Esophagus (tissue), 2 donors: Measurements from ENCODE around the gene DCXR. TPM values are rescaled to one million over a fixed set of nuclear protein-coding genes. Genes with fewer than 3 reads are reported as not detected.

Experiments used
- H3K27ac ChIP-seq, 2 donors: one replicate each; pipeline ENCODE4 v1.5.1; 2013; ENCODE audit warnings: low read depth in 2 of 2, mild to moderate bottlenecking in 2 of 2, inconsistent platforms in 1 of 2, low read length in 1 of 2, moderate library complexity in 1 of 2
- H3K27me3 ChIP-seq, 2 donors: one replicate each; pipeline ENCODE4 v1.6.1; 2013; ENCODE audit warnings: low read length in 2 of 2, control low read depth in 1 of 2, mild to moderate bottlenecking in 1 of 2; ENCODE audit not compliant: insufficient read depth in 2 of 2, control insufficient read depth in 1 of 2
- H3K36me3 ChIP-seq, 2 donors: one replicate each; pipeline ENCODE4 v1.6.1; 2013; ENCODE audit warnings: low read length in 1 of 2; ENCODE audit not compliant: control insufficient read depth in 2 of 2, insufficient read depth in 2 of 2
- H3K4me1 ChIP-seq, 2 donors: one replicate each; pipeline ENCODE4 v1.6.1; 2013; ENCODE audit warnings: low read length in 1 of 2; ENCODE audit not compliant: control insufficient read depth in 2 of 2, insufficient read depth in 2 of 2
- H3K4me3 ChIP-seq, 2 donors: one replicate each; pipeline ENCODE4 v1.5.1; 2013; ENCODE audit warnings: low read length in 2 of 2, mild to moderate bottlenecking in 2 of 2, low read depth in 1 of 2, moderate library complexity in 1 of 2
- H3K9me3 ChIP-seq, 2 donors: one replicate each; pipeline ENCODE4 v1.6.1; 2013; ENCODE audit warnings: mild to moderate bottlenecking in 2 of 2, low read depth in 1 of 2, low read length in 1 of 2, moderate library complexity in 1 of 2; ENCODE audit not compliant: control insufficient read depth in 2 of 2, insufficient read depth in 1 of 2
- WGBS, 2 donors: extraction: QIAGEN DNeasy Blood & Tissue Kit; methylation state at CpG; one replicate each; pipeline ENCODE4 v1.1.7; 2013; 5-methylcytosine and 5-hydroxymethylcytosine counted together
- polyA plus RNA-seq, 2 donors: library from polyadenylated mRNA; stranded (reverse); fragments of 200-250 nt; gene quantifications; one replicate each; pipeline ENCODE4 v1.2.3, GENCODE V29; 2013
- donor health status: healthy with polysubstance abuse.
- donor health status: Bipolar disorder and iron deficiency.

Gene DCXR
- polyA plus RNA-seq, 2 donors: 136 to 145 TPM

DNA sequence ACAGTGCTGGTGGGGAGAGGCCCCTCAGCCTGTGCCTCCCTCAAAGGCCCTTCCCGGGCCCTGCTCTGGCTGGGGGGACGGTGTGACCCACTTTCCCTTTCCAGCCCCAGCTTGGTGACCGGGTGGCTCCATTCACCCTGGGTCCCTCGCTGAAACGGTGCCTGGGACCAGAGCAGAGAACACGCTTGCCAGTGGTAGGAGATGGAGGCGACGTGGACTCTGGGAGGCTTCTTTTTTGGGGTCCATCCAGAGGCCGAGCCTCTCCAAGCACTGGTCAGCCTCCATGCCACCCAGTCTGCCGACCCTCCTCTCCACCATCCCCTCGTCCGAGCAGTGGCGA is 22.6 kb downstream of the DCXR start:
- Histone ChIP-seq H3K27me3 (no peaks in the 10 kb centered on the region), H3K4me1 (peaks cover 4 to 18% of the 10 kb centered on the region in 2 donors), H3K27ac (no peak overlapping the region), H3K9me3 (no peaks in the 10 kb centered on the region), H3K36me3 (peaks cover 0 to 5% of the 10 kb centered on the region in 2 donors), H3K4me3 (no peak overlapping the region)
- WGBS, 2 donors: 70 to 79% methylated on average over 12 to 13 of the region's 13 CpGs

DNA sequence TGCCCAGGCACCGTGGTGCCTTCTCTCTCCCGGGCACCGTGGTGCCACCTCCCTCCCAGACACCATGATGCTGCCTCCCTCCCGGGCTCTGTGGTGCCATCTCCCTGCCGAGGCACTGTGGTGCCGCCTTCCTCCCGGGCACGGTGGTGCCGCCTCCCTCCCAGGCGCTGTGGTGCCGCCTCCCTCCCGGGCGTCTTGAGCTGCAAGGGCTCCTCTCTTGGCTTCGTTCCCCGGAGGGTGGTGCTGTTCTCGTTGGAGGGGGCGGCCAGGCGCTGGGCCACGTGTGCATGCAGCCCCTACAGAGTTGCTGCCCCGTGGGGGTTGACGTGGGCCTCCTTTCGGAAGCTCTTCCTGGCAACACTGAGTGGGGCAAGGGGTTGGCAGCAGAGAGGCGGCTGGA is 23.1 kb downstream of the DCXR start:
- Histone ChIP-seq H3K27me3 (no peaks in the 10 kb centered on the region), H3K4me1 (peaks cover 4 to 18% of the 10 kb centered on the region in 2 donors), H3K27ac (no peak overlapping the region), H3K9me3 (no peaks in the 10 kb centered on the region), H3K36me3 (peaks cover 0 to 5% of the 10 kb centered on the region in 2 donors), H3K4me3 (no peak overlapping the region)
- WGBS, 2 donors: 44 to 60% methylated on average over 22 to 23 of the region's 23 CpGs

GRCh38 chr17:82013772-82014321 is 23.6 kb downstream of the DCXR start:
- no peaks in the 10 kb centered on the region for H3K27me3 ChIP-seq
- WGBS, 2 donors: 80 to 85% methylated on average over 14 to 16 of the region's 16 CpGs
- peaks cover 4 to 18% of the 10 kb centered on the region in 2 donors for H3K4me1 ChIP-seq
- peaks cover 0 to 5% of the 10 kb centered on the region in 2 donors for H3K36me3 ChIP-seq
- H3K27ac ChIP-seq: no peak overlapping the region
- H3K4me3 ChIP-seq: no peak overlapping the region
- H3K9me3 ChIP-seq: no peaks in the 10 kb centered on the region

- peaks cover 4 to 18% of the 10 kb centered on the region in 2 donors for H3K4me1 ChIP-seq
- WGBS, 2 donors: 41 to 53% methylated on average over 22 of the region's 22 CpGs
- H3K4me3 ChIP-seq: no peak overlapping the region
- no peaks in the 10 kb centered on the region for H3K27me3 ChIP-seq
- peaks cover 0 to 7% of the 10 kb centered on the region in 2 donors for H3K36me3 ChIP-seq
- H3K27ac ChIP-seq: no peak overlapping the region
- no peaks in the 10 kb centered on the region for H3K9me3 ChIP-seq
Measured at GRCh38 chr17:82013341-82013740, 24.2 kb downstream of the DCXR start.

DNA sequence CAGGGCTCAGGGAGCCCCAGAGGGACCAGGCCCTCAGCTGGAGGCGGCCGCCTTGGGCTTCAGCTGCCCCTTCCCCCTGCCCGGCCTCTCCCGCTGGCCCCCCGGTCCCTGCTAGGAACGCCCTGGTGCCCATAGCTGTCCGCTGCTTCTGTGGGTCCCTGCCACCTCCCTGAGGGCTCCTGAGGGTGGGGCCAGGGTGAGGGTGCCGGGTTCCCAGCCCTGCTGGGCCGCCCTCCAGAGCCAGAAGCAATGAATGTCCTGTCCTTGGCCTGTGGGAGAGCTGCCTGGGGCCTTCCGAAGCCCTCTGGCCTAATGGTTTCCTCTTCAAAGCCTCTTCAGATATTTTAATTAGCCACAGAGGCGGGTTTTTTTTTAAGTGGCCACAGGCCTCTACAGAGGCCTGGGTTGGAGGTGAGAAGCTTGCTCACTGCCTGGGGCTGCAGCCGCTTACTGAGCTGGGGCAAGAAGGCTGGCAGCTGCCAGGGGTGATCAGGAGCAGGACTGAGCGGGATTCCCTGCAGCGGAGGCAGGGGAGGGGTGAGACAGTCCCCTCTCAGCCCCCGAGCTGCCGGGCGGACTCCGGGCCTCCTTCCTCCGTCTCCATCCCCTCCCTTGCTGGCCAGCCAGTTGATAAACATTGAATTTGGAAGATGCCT is 24.7 kb downstream of the DCXR start:
- Histone ChIP-seq H3K36me3 (peaks cover 0 to 7% of the 10 kb centered on the region in 2 donors), H3K27me3 (no peaks in the 10 kb centered on the region), H3K27ac (peak overlapping the region in 1 of 2 donors; percentile 16), H3K4me3 (no peak overlapping the region), H3K4me1 (peaks cover 4 to 18% of the 10 kb centered on the region in 2 donors), H3K9me3 (no peaks in the 10 kb centered on the region)
- WGBS, 2 donors: 68 to 69% methylated on average over 15 to 19 of the region's 19 CpGs

- H3K36me3 ChIP-seq: peaks cover 0 to 7% of the 10 kb centered on the region in 2 donors
Measured at GRCh38 chr17:82012261-82012639, 25.2 kb downstream of the DCXR start.

DNA sequence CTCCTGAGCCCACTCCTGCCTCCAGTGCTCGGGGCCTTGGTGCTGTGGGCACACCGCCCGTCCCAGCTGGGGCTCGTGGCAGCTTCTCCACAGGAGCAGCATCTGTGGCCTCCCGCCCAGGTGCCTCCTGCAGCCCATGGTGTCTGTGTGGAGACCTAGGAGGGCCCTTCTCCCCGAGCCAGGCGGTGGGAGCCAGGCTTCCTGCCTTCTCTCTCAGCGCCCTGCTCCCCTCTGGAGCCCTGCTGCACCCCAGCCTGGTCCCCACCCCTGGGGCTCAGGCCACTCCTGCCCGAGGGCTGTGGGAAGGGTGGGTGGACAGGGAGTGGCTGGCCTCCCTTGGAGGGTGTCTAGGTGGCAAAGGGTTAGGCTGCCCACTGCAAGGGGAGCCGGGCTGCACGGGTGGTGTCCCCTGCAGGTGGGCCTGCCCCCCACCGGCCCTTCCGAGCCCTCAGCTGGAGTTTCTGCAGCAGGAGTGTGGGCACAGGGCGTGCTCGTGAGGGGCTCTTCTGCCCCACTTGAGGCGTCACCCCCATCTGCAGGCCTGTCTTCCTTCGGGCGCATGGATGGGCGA is 25.8 kb downstream of the DCXR start:
- no peak overlapping the region for H3K4me3 ChIP-seq
- H3K27me3 ChIP-seq: no peaks in the 10 kb centered on the region
- H3K9me3 ChIP-seq: no peaks in the 10 kb centered on the region
- H3K27ac ChIP-seq: no peak overlapping the region
- WGBS, 2 donors: 90 to 93% methylated on average over 19 of the region's 19 CpGs
- H3K4me1 ChIP-seq: peaks cover 4 to 18% of the 10 kb centered on the region in 2 donors
- peaks cover 0 to 7% of the 10 kb centered on the region in 2 donors for H3K36me3 ChIP-seq

More at GRCh38 chr17:82012261-82012639, 25.2 kb downstream of the DCXR start:
- H3K4me3 ChIP-seq: no peak overlapping the region
- no peaks in the 10 kb centered on the region for H3K9me3 ChIP-seq
- H3K27me3 ChIP-seq: no peaks in the 10 kb centered on the region
- peaks cover 4 to 18% of the 10 kb centered on the region in 2 donors for H3K4me1 ChIP-seq
- no peak overlapping the region for H3K27ac ChIP-seq
- WGBS, 2 donors: 76 to 83% methylated on average over 18 to 20 of the region's 20 CpGs

- Histone ChIP-seq H3K27me3 (no peaks in the 10 kb centered on the region), H3K36me3 (peaks cover 0 to 7% of the 10 kb centered on the region in 2 donors), H3K27ac (no peak overlapping the region), H3K4me1 (peaks cover 4 to 22% of the 10 kb centered on the region in 2 donors), H3K4me3 (no peak overlapping the region), H3K9me3 (no peaks in the 10 kb centered on the region)
- 90 to 91% methylated on average over 39 of the region's 39 CpGs for WGBS, 2 donors
Measured at GRCh38 chr17:82010575-82011525, 26.6 kb downstream of the DCXR start.

GRCh38 chr17:82009413-82009812 is 28.1 kb downstream of the DCXR start:
- H3K27ac ChIP-seq: no peak overlapping the region
- H3K27me3 ChIP-seq: no peaks in the 10 kb centered on the region
- WGBS, 2 donors: 83 to 89% methylated on average over 14 to 15 of the region's 15 CpGs
- H3K4me1 ChIP-seq: peaks cover under 1 to 20% of the 10 kb centered on the region in 2 donors
- peaks cover 0 to 7% of the 10 kb centered on the region in 2 donors for H3K36me3 ChIP-seq
- no peak overlapping the region for H3K4me3 ChIP-seq
- no peaks in the 10 kb centered on the region for H3K9me3 ChIP-seq
